ENCODE measurements around the gene GLI1.

GLI1 gene

DNA sequence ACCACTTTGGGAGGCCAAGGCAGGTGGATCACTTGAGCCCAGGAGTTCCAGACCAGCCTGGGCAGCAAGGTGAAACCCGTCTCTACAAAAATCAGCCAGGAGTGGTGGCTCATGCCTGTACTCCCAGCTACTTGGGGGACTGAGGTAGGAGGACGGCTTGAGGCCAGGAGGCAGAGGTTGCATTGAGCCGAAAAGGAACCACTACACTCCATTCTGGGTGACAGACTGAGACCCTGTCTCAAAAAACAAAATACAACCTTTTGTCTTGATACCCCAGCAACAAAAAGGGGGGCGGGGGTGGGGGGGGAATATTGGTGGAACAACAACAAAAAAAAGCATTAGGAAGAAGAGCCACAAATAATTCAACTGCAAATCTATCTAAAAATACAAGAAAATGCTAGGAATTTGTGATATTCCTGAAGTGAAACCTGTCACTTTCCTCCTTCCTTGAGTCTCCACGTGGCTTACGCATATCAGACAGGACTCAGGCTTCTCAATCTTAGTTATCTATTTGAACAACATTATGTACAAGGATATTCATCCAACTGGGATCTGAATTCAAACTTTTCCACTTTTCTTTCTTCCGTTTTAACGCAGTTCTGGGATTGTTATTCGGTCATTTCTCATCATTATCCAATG is 30.0 kb upstream of the GLI1 start:
- peak overlapping the region; percentile 75 for H2AFZ ChIP-seq
- peak overlapping the region; percentile 78 for H3K27ac ChIP-seq
- peak overlapping the region; percentile 71 for H3K9ac ChIP-seq
- peak overlapping the region; percentile 81 for H3K4me2 ChIP-seq (ENCODE audit: low read length)
- no peaks in the 10 kb centered on the region for H3K27me3 ChIP-seq (ENCODE audit: control insufficient read depth, insufficient read depth, low read length)
- H3K4me3 ChIP-seq (ENCODE audit: low read depth, low read length) = peak overlapping the region; percentile 69
- H3K4me1 ChIP-seq = no peaks in the 10 kb centered on the region
- H3K36me3 ChIP-seq (ENCODE audit: control insufficient read depth, insufficient read depth, low read length) = no peaks in the 10 kb centered on the region
- H3K9me3 ChIP-seq (ENCODE audit: control insufficient read depth, low read length) = no peaks in the 10 kb centered on the region
- TF ChIP-seq, protein P1, sequence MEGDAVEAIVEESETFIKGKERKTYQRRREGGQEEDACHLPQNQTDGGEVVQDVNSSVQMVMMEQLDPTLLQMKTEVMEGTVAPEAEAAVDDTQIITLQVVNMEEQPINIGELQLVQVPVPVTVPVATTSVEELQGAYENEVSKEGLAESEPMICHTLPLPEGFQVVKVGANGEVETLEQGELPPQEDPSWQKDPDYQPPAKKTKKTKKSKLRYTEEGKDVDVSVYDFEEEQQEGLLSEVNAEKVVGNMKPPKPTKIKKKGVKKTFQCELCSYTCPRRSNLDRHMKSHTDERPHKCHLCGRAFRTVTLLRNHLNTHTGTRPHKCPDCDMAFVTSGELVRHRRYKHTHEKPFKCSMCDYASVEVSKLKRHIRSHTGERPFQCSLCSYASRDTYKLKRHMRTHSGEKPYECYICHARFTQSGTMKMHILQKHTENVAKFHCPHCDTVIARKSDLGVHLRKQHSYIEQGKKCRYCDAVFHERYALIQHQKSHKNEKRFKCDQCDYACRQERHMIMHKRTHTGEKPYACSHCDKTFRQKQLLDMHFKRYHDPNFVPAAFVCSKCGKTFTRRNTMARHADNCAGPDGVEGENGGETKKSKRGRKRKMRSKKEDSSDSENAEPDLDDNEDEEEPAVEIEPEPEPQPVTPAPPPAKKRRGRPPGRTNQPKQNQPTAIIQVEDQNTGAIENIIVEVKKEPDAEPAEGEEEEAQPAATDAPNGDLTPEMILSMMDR (IDR thresholded peaks at IDR 0.05) = no peak
- H3K79me2 ChIP-seq = peaks cover 9% of the 10 kb centered on the region

DNA sequence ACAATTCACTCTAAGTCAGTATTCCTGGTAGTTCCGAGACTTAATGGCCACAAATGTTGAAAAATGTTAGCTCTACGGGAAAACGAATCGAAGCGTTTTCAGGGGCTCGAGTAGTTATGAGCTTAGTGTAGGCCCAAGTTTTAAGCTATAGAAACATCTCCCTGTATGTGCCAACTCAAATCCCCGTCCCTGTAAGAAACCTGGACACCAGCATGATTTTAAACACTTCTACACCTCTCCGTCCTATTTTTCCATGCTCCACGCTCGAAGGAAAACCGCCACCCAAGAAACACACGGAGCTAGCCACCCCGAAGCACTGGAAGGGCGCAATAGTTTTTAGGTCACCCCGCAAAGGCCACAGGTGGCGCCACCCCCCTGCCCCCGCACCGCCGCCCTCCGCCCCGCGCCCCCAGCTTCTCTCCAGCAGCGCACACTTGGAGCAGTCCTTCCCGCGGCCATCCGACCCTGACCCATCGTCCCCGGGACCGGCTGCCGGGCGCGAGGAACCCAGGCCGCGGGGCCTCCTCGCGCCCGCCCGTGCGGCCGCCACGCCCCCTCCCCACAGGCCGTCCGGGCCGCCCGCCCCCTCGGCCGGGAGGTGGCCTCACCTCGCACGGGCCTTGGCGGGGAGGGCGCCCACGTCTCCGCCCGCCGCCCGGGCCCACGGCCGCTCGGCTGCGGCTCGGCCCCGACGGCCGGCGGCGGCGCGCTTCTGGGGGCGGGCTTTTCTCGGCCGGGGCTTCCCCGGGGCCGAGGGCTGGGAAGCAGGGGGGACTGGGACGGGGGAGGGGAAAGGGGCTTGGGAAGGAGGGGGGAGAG is 29.3 kb upstream of the GLI1 start:
- TF ChIP-seq, protein P1 (IDR thresholded peaks at IDR 0.05) = no peak
- Histone ChIP-seq H3K9ac (peak overlapping the region; percentile 71), H3K36me3 (ENCODE audit: control insufficient read depth, insufficient read depth, low read length) (no peaks in the 10 kb centered on the region), H2AFZ (peak overlapping the region; percentile 75), H3K4me1 (no peaks in the 10 kb centered on the region), H3K4me3 (ENCODE audit: low read depth, low read length) (peak overlapping the region; percentile 90), H3K9me3 (ENCODE audit: control insufficient read depth, low read length) (no peaks in the 10 kb centered on the region), H3K79me2 (peaks cover 8% of the 10 kb centered on the region), H3K27me3 (ENCODE audit: control insufficient read depth, insufficient read depth, low read length) (no peaks in the 10 kb centered on the region), H3K27ac (peak overlapping the region; percentile 80), H3K4me2 (ENCODE audit: low read length) (peak overlapping the region; percentile 97)

DNA sequence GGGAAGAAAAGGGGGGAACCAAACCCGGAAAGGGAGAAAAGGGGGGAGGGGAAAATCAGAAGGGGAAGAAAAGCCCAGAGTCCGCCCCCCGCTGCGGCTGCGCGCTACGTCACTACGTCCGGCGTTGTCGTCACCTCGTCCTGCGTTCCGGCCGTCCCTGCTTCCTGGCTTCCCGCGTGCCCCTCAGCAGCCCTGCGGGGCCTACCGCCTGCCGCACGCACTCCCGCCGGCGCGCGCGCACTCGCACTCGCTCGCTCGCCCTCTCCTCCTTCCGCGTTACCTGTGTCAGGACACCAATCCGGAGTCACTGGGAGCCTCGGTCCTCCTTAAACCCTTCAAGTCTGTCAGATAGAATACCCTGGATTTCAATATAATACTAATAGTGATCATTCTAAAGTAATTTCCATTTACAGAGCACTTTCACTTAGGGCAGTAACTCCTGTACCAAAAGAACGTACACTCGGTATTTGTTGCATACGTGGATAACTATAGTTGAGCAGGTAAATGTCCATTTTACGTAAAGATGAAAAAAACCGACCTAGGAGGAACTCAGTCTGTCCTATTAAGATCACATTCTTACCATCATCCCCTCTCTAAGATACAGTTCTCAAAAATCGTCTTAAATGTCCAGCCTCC is 28.5 kb upstream of the GLI1 start, which contains the start of gene R3HDM2:
Gene R3HDM2 (minus strand): TSS at position 113 of the 636 bp plus-strand sequence. CDS start 120,615 bp downstream, outside the sequence.
- H3K36me3 ChIP-seq (ENCODE audit: control insufficient read depth, insufficient read depth, low read length) = no peaks in the 10 kb centered on the region
- peak within 1 kb of the TSS; percentile 97 for H3K4me2 ChIP-seq (ENCODE audit: low read length)
- H3K4me1 ChIP-seq = no peaks in the 10 kb centered on the region
- TF ChIP-seq, protein P1 (IDR thresholded peaks at IDR 0.05) = no peak
- H3K4me3 ChIP-seq (ENCODE audit: low read depth, low read length) = peak within 1 kb of the TSS; percentile 90
- H3K79me2 ChIP-seq = peaks cover 2% of the 10 kb centered on the region
- peak within 1 kb of the TSS; percentile 80 for H3K27ac ChIP-seq
- peak within 1 kb of the TSS; percentile 75 for H2AFZ ChIP-seq
- H3K9ac ChIP-seq = peak within 1 kb of the TSS; percentile 71
- H3K9me3 ChIP-seq (ENCODE audit: control insufficient read depth, low read length) = no peaks in the 10 kb centered on the region
- no peaks in the 10 kb centered on the region for H3K27me3 ChIP-seq (ENCODE audit: control insufficient read depth, insufficient read depth, low read length)

DNA sequence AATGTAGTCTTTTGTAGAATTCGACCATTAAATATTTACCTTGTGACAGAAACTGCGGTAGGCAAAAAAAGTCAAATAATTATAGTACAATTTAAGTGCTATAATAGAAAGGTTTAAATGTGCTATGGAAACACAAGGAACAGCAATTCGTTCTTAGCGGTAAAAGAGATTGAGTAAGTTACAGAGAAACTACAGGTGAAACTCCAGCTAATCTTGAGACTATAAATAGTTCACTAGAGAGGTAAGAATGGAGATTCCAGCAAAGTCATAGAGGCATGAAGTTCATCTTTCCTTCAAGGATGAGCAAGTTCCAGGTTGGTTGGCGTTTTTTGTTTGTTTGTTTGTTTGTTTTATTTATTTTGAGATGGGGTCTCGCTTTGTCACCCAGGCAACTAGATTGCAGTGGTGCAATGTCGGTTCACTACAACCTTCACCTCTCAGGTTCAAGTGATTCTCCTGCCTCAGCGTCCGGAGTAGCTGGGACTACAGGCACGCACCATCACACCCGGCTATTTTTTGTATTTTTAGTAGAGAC is 27.9 kb upstream of the GLI1 start:
- H3K27ac ChIP-seq = peak overlapping the region; percentile 80
- peak overlapping the region; percentile 97 for H3K4me2 ChIP-seq (ENCODE audit: low read length)
- H3K9ac ChIP-seq = no peak overlapping the region
- peak overlapping the region; percentile 90 for H3K4me3 ChIP-seq (ENCODE audit: low read depth, low read length)
- H3K27me3 ChIP-seq (ENCODE audit: control insufficient read depth, insufficient read depth, low read length) = no peaks in the 10 kb centered on the region
- H2AFZ ChIP-seq = peak overlapping the region; percentile 70
- TF ChIP-seq, protein P1 (IDR thresholded peaks at IDR 0.05) = no peak
- no peaks in the 10 kb centered on the region for H3K36me3 ChIP-seq (ENCODE audit: control insufficient read depth, insufficient read depth, low read length)
- H3K9me3 ChIP-seq (ENCODE audit: control insufficient read depth, low read length) = no peaks in the 10 kb centered on the region
- H3K79me2 ChIP-seq = no peaks in the 10 kb centered on the region
- no peaks in the 10 kb centered on the region for H3K4me1 ChIP-seq
